ENCODE data around the gene CPT1A. TPM values are rescaled to one million over a fixed set of nuclear protein-coding genes. Genes with fewer than 3 reads are reported as not detected.

The CPT1A gene
- total RNA-seq, 1 donor from 2014 or later = 51.9 TPM

DNA sequence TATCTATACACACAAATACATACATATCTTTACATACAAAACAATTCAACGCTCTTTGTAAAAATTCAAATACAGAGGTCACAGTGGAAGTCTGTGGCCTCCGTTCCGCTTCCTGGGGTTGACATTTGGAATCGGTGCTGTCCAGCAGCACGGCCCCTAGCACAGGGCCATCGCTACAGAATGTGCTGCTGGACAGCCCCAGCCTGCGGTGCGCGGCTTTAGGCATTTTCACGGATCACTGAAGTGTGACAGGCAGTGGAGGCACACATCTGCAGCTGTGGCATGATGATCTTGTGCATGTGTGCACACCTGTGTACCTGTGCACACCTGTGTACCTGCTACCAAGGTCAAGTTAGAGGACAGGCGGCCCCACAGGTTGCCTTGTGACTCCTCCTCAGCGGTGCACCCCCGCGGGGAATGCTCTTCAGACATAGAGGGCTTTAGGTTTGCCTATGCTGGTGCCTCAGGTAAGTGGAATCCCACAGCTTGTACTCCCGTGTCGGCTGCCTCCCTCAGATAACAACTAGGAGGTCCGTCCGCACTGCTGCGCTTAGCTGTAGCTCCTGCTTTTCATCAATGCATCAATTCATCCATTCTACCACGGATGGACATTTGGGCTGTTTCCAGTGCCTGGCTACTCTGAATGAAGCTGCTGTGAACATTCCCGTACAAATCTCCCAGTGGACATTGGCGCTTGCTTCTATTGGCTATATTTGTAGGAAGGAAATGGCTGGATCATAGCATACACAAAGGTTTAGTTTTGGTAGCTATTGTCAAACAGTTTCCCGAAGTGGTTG lies 127.5 kb downstream of the CPT1A start:
- DNase-seq (ENCODE audit: low spot score) = no peak

DNA sequence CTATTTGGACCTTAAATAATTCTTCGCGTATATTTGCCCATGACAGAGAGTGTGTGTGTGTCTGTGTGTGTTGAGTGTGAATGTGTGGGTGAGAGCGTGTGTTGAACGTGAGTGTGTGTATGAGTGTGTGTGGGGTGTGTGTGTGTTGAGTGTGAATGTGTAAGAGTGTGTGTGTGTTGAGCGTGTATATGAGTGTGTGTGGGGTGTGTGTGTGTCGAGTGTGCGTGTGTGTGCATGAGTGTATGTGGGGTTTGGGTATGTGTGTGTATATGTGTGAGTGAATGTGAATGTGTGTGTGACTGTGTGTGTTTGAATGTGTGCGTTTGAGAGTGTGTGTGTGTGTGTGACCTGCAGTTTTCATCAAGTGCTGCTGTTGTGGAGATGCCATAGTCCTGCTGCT lies 130.6 kb downstream of the CPT1A start:
- no peak for DNase-seq (ENCODE audit: low spot score)

- no peak for DNase-seq (ENCODE audit: low spot score)
These were observed 131.3 kb downstream of the CPT1A start for GRCh38 chr11:68710409-68710808.

- no peak for DNase-seq (ENCODE audit: low spot score)
These were observed 132.7 kb downstream of the CPT1A start for GRCh38 chr11:68709062-68709461.

DNA sequence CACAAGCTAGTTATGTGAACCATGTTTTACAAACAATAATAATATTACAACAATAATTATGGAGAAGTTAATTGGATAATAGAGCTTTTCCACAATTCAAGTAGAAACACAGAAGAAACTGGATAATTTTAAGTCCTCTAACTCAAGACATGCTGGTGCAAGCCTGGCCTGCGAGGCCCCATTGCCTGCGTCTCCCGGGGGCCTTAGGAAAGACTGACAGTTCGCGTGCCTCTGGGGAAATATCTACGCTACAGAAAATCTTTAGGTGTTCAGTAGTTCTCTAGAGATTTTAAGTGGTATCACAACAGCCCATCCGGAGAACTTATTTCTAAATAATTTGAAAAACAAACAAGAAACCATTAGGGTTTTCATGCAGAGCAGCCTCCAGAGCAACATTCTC lies 134.2 kb downstream of the CPT1A start:
- DNase-seq (ENCODE audit: low spot score) = peak; percentile 80

DNA sequence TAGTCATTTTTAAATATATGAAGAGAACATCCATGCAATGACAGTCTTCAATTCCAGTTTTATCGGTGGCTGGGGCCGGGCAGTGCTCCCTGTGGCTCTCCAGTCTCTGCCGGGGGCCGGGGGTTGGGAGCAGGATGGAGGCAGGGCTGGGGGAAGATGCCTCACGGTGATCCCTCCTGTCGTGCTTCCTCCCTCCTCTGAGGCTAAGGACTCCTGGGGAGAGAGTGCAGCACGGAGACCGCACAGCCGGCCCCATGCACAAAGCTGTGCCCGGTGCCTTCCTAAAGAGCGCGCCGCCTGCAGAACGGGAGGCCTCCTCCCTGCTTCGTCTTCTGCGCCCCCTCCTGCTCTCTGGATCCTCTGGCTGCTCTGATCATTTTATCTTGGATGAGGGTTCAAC lies 136.8 kb downstream of the CPT1A start:
- DNase-seq (ENCODE audit: low spot score) = no peak

Other genes starting within 250 kb of the CPT1A start
- 1.4 TPM for gene GAL, start 157.4 kb downstream of the CPT1A start, total RNA-seq
- 0.55 TPM for gene TESMIN, start 90.4 kb downstream of the CPT1A start, total RNA-seq
- gene MRPL21, start 61.9 kb upstream of the CPT1A start, total RNA-seq = 41.9 TPM
- gene IGHMBP2, start 62.0 kb upstream of the CPT1A start, total RNA-seq = 16.7 TPM
- not detected for gene MRGPRD, start 139.1 kb upstream of the CPT1A start, total RNA-seq
- 29.8 TPM for gene MRGPRF, start 171.3 kb upstream of the CPT1A start, total RNA-seq
- gene TPCN2, start 207.0 kb upstream of the CPT1A start, total RNA-seq = 17.1 TPM

All from mesenteric fat pad (tissue), 1 donor.